ENCODE results near the gene DHRSX.

GRCh38 chrX:2427737-2428136 lies 73.0 kb downstream of the DHRSX start:
- TF ChIP-seq CTCF (IDR thresholded peaks at IDR 0.05) (no peak), POLR2A (IDR thresholded peaks at IDR 0.05) (no peak)

Data from testis (tissue), 2 donors.